ENCODE data around the gene MED4. TPM values are rescaled to one million over a fixed set of nuclear protein-coding genes. Genes with fewer than 3 reads are reported as not detected.
A peak's percentile ranks its signal among the peaks of the same experiment; 100 is the strongest.
"Not testable (repeated sequence)": the region's sequence is repeated elsewhere in the genome, so short reads cannot be mapped to it uniquely, and the experiment has no call there.

The MED4 gene
- total and polyA plus RNA-seq, 5 donors from 2014 or later, result 69.1 to 129 (median 97.5) TPM

DNA sequence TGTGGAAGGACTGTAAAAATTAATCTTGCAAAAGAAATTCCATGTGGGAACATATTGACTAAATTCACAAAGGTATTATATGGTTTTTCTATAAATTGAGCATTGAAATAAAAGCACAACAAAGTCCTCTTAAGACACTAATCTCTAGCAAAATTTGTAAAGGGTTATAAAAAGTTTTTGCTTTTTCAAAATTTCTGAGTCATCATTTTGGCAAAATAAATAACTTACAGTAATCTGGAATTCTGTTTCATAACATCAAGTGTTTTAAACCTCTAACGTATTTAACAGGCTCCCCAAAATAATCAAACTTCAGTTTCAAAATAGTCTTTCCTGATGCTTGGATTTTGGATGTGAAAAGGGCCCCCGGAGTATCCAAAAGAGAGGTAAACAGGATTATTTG is 26.0 kb downstream of the MED4 start:
- no peak overlapping the region for H3K4me3 Mint-ChIP-seq
- H3K4me1 Mint-ChIP-seq, result peaks cover 0 to 20% (median 7%) of the 10 kb centered on the region in 4 donors
- H3K27ac Mint-ChIP-seq, result no peak overlapping the region
- no peaks in the 10 kb centered on the region for H3K27me3 ChIP-seq (ENCODE audit: control insufficient read depth, insufficient read depth, low read length)
- no peak overlapping the region for H3K4me3 ChIP-seq (ENCODE audit: low read depth, low read length)
- peaks cover 76% of the 10 kb centered on the region for H3K36me3 Mint-ChIP-seq
- no peak for DNase-seq
- H3K4me1 ChIP-seq (ENCODE audit: control insufficient read depth, insufficient read depth, low read length, poor library complexity, severe bottlenecking), result no peaks in the 10 kb centered on the region
- ATAC-seq (ENCODE audit: low read depth in 2 of 2), result no peak
- H3K27me3 Mint-ChIP-seq, result no peaks in the 10 kb centered on the region
- H3K9me3 ChIP-seq (ENCODE audit: control insufficient read depth in 2 of 2, low read length in 2 of 2), result peaks cover 4 to 24% of the 10 kb centered on the region in 2 experiments
- H3K36me3 ChIP-seq (ENCODE audit: control insufficient read depth, insufficient read depth, low read length), result peaks cover 59% of the 10 kb centered on the region
- no peak overlapping the region for H3K27ac ChIP-seq (ENCODE audit: insufficient read depth, low read length, poor library complexity, severe bottlenecking)
- peaks cover 0 to 22% (median 0%) of the 10 kb centered on the region in 7 donors for H3K9me3 Mint-ChIP-seq

DNA sequence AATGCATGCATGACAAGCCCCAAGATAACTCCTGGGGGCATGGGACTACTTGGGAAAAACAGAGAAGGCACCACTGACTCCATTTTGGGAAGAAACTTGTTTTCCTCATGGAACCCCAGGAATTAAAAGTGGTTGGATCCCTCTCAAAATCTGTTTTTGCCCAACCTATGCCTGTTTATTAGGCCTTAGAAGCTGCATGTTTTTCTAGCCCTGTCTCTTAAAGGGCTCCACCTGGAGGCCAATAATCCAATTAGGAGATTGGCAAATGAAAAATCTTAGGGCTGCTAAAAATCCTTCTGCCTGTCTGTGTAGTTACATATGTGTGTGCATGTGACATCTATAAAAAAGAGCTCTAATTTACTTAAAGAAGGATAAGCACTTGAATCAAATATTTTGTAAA is 26.9 kb downstream of the MED4 start:
- Histone ChIP-seq H3K4me1 (ENCODE audit: control insufficient read depth, insufficient read depth, low read length, poor library complexity, severe bottlenecking) (no peaks in the 10 kb centered on the region), H3K27ac (ENCODE audit: insufficient read depth, low read length, poor library complexity, severe bottlenecking) (no peak overlapping the region), H3K9me3 (ENCODE audit: control insufficient read depth in 2 of 2, low read length in 2 of 2) (peaks cover 4 to 24% of the 10 kb centered on the region in 2 experiments), H3K4me3 (ENCODE audit: low read depth, low read length) (no peak overlapping the region), H3K27me3 (ENCODE audit: control insufficient read depth, insufficient read depth, low read length) (no peaks in the 10 kb centered on the region), H3K36me3 (ENCODE audit: control insufficient read depth, insufficient read depth, low read length) (peaks cover 55% of the 10 kb centered on the region)
- peak overlapping the region in 1 of 3 donors; percentile 20 for H3K27ac Mint-ChIP-seq
- peaks cover 0 to 22% (median 0%) of the 10 kb centered on the region in 7 donors for H3K9me3 Mint-ChIP-seq
- DNase-seq (peak in 1 of 3 donors; percentile 23), ATAC-seq (ENCODE audit: low read depth in 2 of 2) (no peak)
- H3K4me1 Mint-ChIP-seq, result peaks cover 0 to 18% (median 7%) of the 10 kb centered on the region in 4 donors
- no peaks in the 10 kb centered on the region for H3K27me3 Mint-ChIP-seq
- peaks cover 69% of the 10 kb centered on the region for H3K36me3 Mint-ChIP-seq
- H3K4me3 Mint-ChIP-seq, result no peak overlapping the region

DNA sequence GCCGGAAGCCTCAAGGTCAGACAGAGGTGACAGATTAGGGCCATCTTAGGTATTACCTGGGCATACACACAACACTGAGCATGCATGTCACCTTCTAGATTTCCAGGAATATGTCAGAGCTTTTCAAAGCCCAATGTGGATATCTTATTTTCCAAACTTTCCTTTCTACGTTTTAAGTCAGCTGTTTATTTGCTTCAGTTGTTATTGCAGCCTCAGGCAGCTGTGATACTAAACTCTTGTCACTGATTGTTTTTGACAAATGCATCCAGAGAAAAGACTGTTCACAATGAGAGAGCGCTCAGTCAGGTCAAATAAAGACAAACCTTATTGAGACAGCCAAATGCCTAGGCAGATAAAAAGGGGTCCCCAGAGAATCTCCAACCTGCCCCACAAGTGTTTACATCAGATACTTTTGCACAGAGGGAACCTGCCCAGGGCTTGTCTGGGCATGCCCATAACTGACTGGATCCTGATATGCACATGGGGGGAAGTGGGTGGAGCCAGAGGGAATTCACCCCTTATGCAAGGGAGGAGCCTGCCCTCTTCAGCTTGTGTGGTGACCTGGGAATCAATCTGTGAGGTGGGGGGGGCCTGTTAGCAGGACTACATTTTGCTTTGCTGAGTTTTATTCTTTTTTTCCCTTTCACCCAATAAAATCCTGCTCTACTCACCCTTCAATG is 28.5 kb downstream of the MED4 start:
- Histone ChIP-seq H3K36me3 (ENCODE audit: control insufficient read depth, insufficient read depth, low read length) (peaks cover 42% of the 10 kb centered on the region), H3K9me3 (ENCODE audit: control insufficient read depth in 2 of 2, low read length in 2 of 2) (peaks cover 4 to 19% of the 10 kb centered on the region in 2 experiments), H3K4me1 (ENCODE audit: control insufficient read depth, insufficient read depth, low read length, poor library complexity, severe bottlenecking) (no peaks in the 10 kb centered on the region), H3K4me3 (ENCODE audit: low read depth, low read length) (no peak overlapping the region), H3K27ac (ENCODE audit: insufficient read depth, low read length, poor library complexity, severe bottlenecking) (no peak overlapping the region), H3K27me3 (ENCODE audit: control insufficient read depth, insufficient read depth, low read length) (no peaks in the 10 kb centered on the region)
- Mint-ChIP-seq H3K36me3 (peaks cover 54% of the 10 kb centered on the region), H3K27ac (peak overlapping the region in 1 of 3 donors; percentile 49), H3K4me1 (peaks cover 0 to 18% (median 7%) of the 10 kb centered on the region in 4 donors), H3K4me3 (peak overlapping the region in 1 of 4 donors; percentile 15), H3K9me3 (peaks cover 0 to 17% (median 0%) of the 10 kb centered on the region in 7 donors), H3K27me3 (no peaks in the 10 kb centered on the region)
- ATAC-seq (ENCODE audit: low read depth in 2 of 2), result no peak
- peak in 1 of 3 donors; percentile 84 for DNase-seq

DNA sequence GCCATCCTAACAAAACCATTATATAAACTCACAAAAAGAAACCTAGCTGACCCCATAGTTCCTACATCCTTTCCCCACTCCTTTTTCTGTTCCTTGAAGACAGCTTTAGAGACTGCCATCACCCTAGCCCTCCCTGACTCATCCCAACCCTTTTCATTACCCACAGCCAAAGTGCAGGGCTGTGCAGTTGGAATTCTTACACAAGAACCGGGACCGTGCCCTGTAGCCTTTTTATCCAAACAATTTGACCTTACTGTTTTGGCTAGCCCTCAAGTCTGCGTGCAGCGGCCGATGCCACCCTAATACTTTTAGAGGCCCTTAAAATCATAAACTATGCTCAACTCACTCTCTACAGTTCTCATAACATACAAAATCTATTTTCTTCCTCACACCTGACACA is 35.0 kb downstream of the MED4 start:
- ATAC-seq (ENCODE audit: low read depth in 2 of 2); DNase-seq; H3K4me3 ChIP-seq (ENCODE audit: low read depth, low read length); H3K4me1 ChIP-seq (ENCODE audit: control insufficient read depth, insufficient read depth, low read length, poor library complexity, severe bottlenecking); H3K27ac ChIP-seq (ENCODE audit: insufficient read depth, low read length, poor library complexity, severe bottlenecking); H3K27me3 Mint-ChIP-seq; H3K9me3 ChIP-seq (ENCODE audit: control insufficient read depth in 2 of 2, low read length in 2 of 2); H3K9me3 Mint-ChIP-seq; H3K27me3 ChIP-seq (ENCODE audit: control insufficient read depth, insufficient read depth, low read length); H3K36me3 ChIP-seq (ENCODE audit: control insufficient read depth, insufficient read depth, low read length); H3K4me3 Mint-ChIP-seq: not testable (repeated sequence)
- H3K27ac Mint-ChIP-seq, result peak overlapping the region in 2 of 3 donors; percentile 68 to 76
- H3K4me1 Mint-ChIP-seq, result peaks cover 4 to 15% (median 6%) of the 10 kb centered on the region in 4 donors
- peaks cover 19% of the 10 kb centered on the region for H3K36me3 Mint-ChIP-seq

DNA sequence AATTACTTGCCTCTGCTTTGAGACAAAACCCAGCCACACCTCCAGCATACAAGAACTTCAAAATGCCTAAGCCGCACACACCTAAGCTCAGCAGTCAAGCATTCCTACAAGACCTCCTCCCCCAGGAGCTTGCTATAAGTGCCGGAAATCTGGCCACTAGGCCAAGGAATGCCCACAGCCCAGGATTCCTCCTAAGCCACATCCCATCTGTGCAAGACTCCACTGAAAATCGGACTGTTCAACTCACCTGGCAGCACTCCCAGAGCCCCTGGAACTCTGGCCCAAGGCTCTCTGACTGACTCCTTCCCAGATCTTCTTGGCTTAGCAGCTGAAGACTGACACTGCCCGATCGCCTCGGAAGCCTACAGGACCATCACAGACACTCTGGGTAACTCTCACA is 36.4 kb downstream of the MED4 start:
- Mint-ChIP-seq H3K27ac (peak overlapping the region in 1 of 3 donors; percentile 76), H3K4me1 (peaks cover 6 to 12% (median 9%) of the 10 kb centered on the region in 4 donors)
- not testable (repeated sequence) for H3K4me3 ChIP-seq (ENCODE audit: low read depth, low read length)

DNA sequence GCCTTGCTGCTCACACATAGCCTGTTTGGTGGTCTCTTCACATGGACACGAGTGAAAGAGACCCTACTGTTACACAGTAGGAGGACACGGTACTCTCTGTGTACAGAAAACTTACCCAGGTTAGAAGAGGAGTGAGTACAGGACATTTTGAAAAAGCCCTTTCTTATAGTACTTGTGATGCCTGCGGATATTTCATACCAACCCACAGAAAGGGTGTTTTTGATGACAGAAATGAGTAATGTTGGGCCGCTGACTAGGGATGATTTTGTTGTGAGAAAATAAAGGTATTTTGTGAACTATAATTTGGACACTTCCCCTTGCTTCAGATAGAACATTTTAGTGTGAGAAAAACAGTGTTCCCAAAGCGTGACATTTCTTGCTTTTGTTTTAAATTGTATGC is 39.2 kb downstream of the MED4 start:
- H3K36me3 Mint-ChIP-seq, result peaks cover 36% of the 10 kb centered on the region
- Histone ChIP-seq H3K36me3 (ENCODE audit: control insufficient read depth, insufficient read depth, low read length) (peaks cover 26% of the 10 kb centered on the region), H3K9me3 (ENCODE audit: control insufficient read depth in 2 of 2, low read length in 2 of 2) (no peaks in the 10 kb centered on the region), H3K27me3 (ENCODE audit: control insufficient read depth, insufficient read depth, low read length) (no peaks in the 10 kb centered on the region), H3K4me1 (ENCODE audit: control insufficient read depth, insufficient read depth, low read length, poor library complexity, severe bottlenecking) (no peaks in the 10 kb centered on the region), H3K27ac (ENCODE audit: insufficient read depth, low read length, poor library complexity, severe bottlenecking) (no peak overlapping the region), H3K4me3 (ENCODE audit: low read depth, low read length) (no peak overlapping the region)
- H3K9me3 Mint-ChIP-seq, result no peaks in the 10 kb centered on the region
- no peak for DNase-seq
- no peak for ATAC-seq (ENCODE audit: low read depth in 2 of 2)
- H3K27ac Mint-ChIP-seq, result peak overlapping the region in 1 of 3 donors; percentile 80
- H3K27me3 Mint-ChIP-seq, result no peaks in the 10 kb centered on the region
- H3K4me3 Mint-ChIP-seq, result no peak overlapping the region
- H3K4me1 Mint-ChIP-seq, result peaks cover 8 to 12% (median 11%) of the 10 kb centered on the region in 4 donors

More for the DNA sequence above, 36.4 kb downstream of the MED4 start:
- H3K9me3 Mint-ChIP-seq; DNase-seq; H3K9me3 ChIP-seq (ENCODE audit: control insufficient read depth in 2 of 2, low read length in 2 of 2); H3K27me3 Mint-ChIP-seq; H3K4me1 ChIP-seq (ENCODE audit: control insufficient read depth, insufficient read depth, low read length, poor library complexity, severe bottlenecking); H3K27me3 ChIP-seq (ENCODE audit: control insufficient read depth, insufficient read depth, low read length); ATAC-seq (ENCODE audit: low read depth in 2 of 2); H3K27ac ChIP-seq (ENCODE audit: insufficient read depth, low read length, poor library complexity, severe bottlenecking): not testable (repeated sequence)
- H3K36me3 Mint-ChIP-seq, result peaks cover 25% of the 10 kb centered on the region
- peaks cover 12% of the 10 kb centered on the region for H3K36me3 ChIP-seq (ENCODE audit: control insufficient read depth, insufficient read depth, low read length)
- peak overlapping the region in 1 of 4 donors; percentile 38 for H3K4me3 Mint-ChIP-seq

DNA sequence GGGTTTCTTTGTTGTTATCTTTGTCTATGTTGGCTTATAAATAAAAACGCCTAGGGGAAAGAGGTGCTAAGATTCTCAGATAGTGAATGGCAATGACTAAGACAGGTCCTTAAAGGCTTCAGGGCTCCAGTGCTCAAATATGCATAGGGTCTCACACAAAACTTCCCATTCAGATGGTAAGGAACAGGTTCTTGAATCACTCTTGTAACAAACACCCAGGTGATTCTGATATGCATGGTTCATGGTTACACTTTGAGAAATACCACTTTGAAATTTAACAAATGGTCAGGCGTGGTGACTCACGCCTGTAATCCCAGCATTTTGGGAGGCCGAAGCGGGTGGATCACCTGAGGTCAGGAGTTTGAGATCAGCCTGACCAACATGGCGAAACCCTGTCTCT is 40.3 kb downstream of the MED4 start:
- Mint-ChIP-seq H3K4me1 (peaks cover 5 to 12% (median 10%) of the 10 kb centered on the region in 4 donors), H3K9me3 (no peaks in the 10 kb centered on the region), H3K27me3 (no peaks in the 10 kb centered on the region), H3K27ac (no peak overlapping the region), H3K36me3 (peaks cover 33% of the 10 kb centered on the region), H3K4me3 (no peak overlapping the region)
- no peaks in the 10 kb centered on the region for H3K4me1 ChIP-seq (ENCODE audit: control insufficient read depth, insufficient read depth, low read length, poor library complexity, severe bottlenecking)
- no peaks in the 10 kb centered on the region for H3K27me3 ChIP-seq (ENCODE audit: control insufficient read depth, insufficient read depth, low read length)
- H3K9me3 ChIP-seq (ENCODE audit: control insufficient read depth in 2 of 2, low read length in 2 of 2), result no peaks in the 10 kb centered on the region
- peaks cover 30% of the 10 kb centered on the region for H3K36me3 ChIP-seq (ENCODE audit: control insufficient read depth, insufficient read depth, low read length)
- H3K4me3 ChIP-seq (ENCODE audit: low read depth, low read length), result no peak overlapping the region
- no peak for ATAC-seq (ENCODE audit: low read depth in 2 of 2)
- no peak for DNase-seq
- no peak overlapping the region for H3K27ac ChIP-seq (ENCODE audit: insufficient read depth, low read length, poor library complexity, severe bottlenecking)

DNA sequence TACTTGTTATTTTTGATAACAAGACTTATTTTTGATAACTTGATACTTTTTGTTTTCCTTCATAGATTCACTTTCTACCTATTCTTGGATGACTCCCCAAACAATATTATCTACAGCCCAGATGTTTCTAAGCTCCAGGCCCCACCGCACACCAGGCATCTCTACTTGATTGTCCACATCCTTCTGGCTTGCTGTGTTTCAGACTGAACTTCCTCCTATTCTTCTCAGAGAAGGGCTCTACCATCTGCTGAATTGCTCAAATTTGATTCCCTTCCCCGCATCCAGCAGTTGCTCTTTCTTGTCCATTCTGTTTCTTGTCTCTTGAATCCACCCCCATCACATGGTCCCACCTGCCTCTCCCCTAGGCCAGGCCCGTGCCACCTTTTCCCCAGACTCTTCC is 44.4 kb downstream of the MED4 start:
- Histone ChIP-seq H3K27me3 (ENCODE audit: control insufficient read depth, insufficient read depth, low read length) (no peaks in the 10 kb centered on the region), H3K4me1 (ENCODE audit: control insufficient read depth, insufficient read depth, low read length, poor library complexity, severe bottlenecking) (no peaks in the 10 kb centered on the region), H3K36me3 (ENCODE audit: control insufficient read depth, insufficient read depth, low read length) (peaks cover 35% of the 10 kb centered on the region), H3K4me3 (ENCODE audit: low read depth, low read length) (no peak overlapping the region), H3K27ac (ENCODE audit: insufficient read depth, low read length, poor library complexity, severe bottlenecking) (no peak overlapping the region), H3K9me3 (ENCODE audit: control insufficient read depth in 2 of 2, low read length in 2 of 2) (no peaks in the 10 kb centered on the region)
- DNase-seq (no peak), ATAC-seq (ENCODE audit: low read depth in 2 of 2) (no peak)
- Mint-ChIP-seq H3K27me3 (no peaks in the 10 kb centered on the region), H3K4me1 (peaks cover 0 to 8% (median 3%) of the 10 kb centered on the region in 4 donors), H3K9me3 (no peaks in the 10 kb centered on the region), H3K36me3 (peaks cover 32% of the 10 kb centered on the region), H3K27ac (no peak overlapping the region), H3K4me3 (no peak overlapping the region)
